SH-SY5Y (cell line): ENCODE measurements around the gene IRAK1.

Experiments used
- GATA2 ChIP-seq: IDR thresholded peaks from 2 replicates; pipeline ENCODE4 v1.6.1; 2011; ENCODE audit warnings: mild to moderate bottlenecking, low read depth, low read length
- GATA3 ChIP-seq: IDR thresholded peaks from 2 replicates; pipeline ENCODE4 v1.6.1; 2011; ENCODE audit warnings: low read depth, mild to moderate bottlenecking, low read length, moderate library complexity

GRCh38 chrX:154050113-154050495 lies 30.4 kb upstream of the IRAK1 start:
- no peak for TF ChIP-seq GATA3
- no peak for TF ChIP-seq GATA2
